ENCODE measurements around the gene MINAR1.

DNA sequence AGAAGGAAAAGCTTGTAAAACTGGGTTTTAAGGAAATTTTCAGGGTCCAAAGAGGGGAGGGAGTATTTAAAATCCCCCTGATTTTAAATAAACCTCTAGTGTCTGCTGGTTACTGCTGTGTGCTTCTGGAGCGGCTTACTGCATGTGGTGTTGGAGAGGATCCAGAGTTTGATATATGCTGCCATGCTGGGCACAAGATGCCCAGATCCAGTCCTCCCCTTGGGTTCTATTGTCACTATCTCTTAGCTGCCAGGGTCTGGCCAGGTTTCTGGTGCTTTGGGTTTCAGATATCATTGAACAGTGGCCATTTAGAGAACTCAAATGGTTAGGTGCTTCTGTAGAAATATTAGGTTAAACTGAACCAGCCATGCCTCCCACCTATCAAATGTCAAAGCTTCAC is 27.5 kb downstream of the MINAR1 start:
- TF ChIP-seq, protein P1, sequence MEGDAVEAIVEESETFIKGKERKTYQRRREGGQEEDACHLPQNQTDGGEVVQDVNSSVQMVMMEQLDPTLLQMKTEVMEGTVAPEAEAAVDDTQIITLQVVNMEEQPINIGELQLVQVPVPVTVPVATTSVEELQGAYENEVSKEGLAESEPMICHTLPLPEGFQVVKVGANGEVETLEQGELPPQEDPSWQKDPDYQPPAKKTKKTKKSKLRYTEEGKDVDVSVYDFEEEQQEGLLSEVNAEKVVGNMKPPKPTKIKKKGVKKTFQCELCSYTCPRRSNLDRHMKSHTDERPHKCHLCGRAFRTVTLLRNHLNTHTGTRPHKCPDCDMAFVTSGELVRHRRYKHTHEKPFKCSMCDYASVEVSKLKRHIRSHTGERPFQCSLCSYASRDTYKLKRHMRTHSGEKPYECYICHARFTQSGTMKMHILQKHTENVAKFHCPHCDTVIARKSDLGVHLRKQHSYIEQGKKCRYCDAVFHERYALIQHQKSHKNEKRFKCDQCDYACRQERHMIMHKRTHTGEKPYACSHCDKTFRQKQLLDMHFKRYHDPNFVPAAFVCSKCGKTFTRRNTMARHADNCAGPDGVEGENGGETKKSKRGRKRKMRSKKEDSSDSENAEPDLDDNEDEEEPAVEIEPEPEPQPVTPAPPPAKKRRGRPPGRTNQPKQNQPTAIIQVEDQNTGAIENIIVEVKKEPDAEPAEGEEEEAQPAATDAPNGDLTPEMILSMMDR (IDR thresholded peaks at IDR 0.05; ENCODE audit: low read depth, low read length): no peak
- no peak for TF ChIP-seq EZH2phosphoT487 (IDR thresholded peaks at IDR 0.05; ENCODE audit: low read depth)

Measured in OCI-LY3 (cell line).